ENCODE data around the gene FFAR1.

The FFAR1 gene

GRCh38 chr19:35315883-35316282 is 31.8 kb upstream of the FFAR1 start:
- DNase-seq (ENCODE audit: low read depth), result no peak

GRCh38 chr19:35316560-35316959 is 31.1 kb upstream of the FFAR1 start:
- DNase-seq (ENCODE audit: low read depth), result no peak

GRCh38 chr19:35317464-35318043 is 30.1 kb upstream of the FFAR1 start:
- DNase-seq (ENCODE audit: low read depth), result peak; percentile 40

- peak; percentile 53 for DNase-seq (ENCODE audit: low read depth)
Observed at GRCh38 chr19:35318679-35319448, 28.8 kb upstream of the FFAR1 start.

- no peak for DNase-seq (ENCODE audit: low read depth)
Observed at GRCh38 chr19:35320065-35320713, 27.5 kb upstream of the FFAR1 start.

- no peak for DNase-seq (ENCODE audit: low read depth)
Observed at GRCh38 chr19:35321291-35321690, 26.4 kb upstream of the FFAR1 start.

- DNase-seq (ENCODE audit: low read depth), result no peak
Observed at GRCh38 chr19:35322014-35322413, 25.7 kb upstream of the FFAR1 start.

GRCh38 chr19:35327642-35328041 is 20.1 kb upstream of the FFAR1 start:
- no peak for DNase-seq (ENCODE audit: low read depth)

GRCh38 chr19:35328851-35329285 is 18.8 kb upstream of the FFAR1 start, which contains the start of gene CD22:
CD22 (plus strand) TSS chr19:35329187; CDS start chr19:35332041, 2,854 bp downstream.
- no peak for DNase-seq (ENCODE audit: low read depth)

- DNase-seq (ENCODE audit: low read depth), result no peak
Observed at GRCh38 chr19:35329323-35329722, 18.4 kb upstream of the FFAR1 start.

- no peak for DNase-seq (ENCODE audit: low read depth)
Observed at GRCh38 chr19:35330475-35330874, 17.2 kb upstream of the FFAR1 start.

- no peak for DNase-seq (ENCODE audit: low read depth)
Observed at GRCh38 chr19:35331551-35332214, 16.0 kb upstream of the FFAR1 start.

- DNase-seq (ENCODE audit: low read depth), result no peak
Observed at GRCh38 chr19:35332817-35333216, 14.9 kb upstream of the FFAR1 start.

- DNase-seq (ENCODE audit: low read depth), result no peak
Observed at GRCh38 chr19:35334144-35334753, 13.5 kb upstream of the FFAR1 start.

- DNase-seq (ENCODE audit: low read depth), result no peak
Observed at GRCh38 chr19:35336166-35336955, 11.3 kb upstream of the FFAR1 start.

GRCh38 chr19:35337097-35337983 is 10.4 kb upstream of the FFAR1 start:
- no peak for DNase-seq (ENCODE audit: low read depth)

GRCh38 chr19:35337984-35338296 is 9.8 kb upstream of the FFAR1 start:
- no peak for DNase-seq (ENCODE audit: low read depth)

- DNase-seq (ENCODE audit: low read depth), result no peak
Observed at GRCh38 chr19:35340431-35340830, 7.3 kb upstream of the FFAR1 start.

- DNase-seq (ENCODE audit: low read depth), result no peak
Observed at GRCh38 chr19:35341006-35341405, 6.7 kb upstream of the FFAR1 start.

- DNase-seq (ENCODE audit: low read depth), result no peak
Observed at GRCh38 chr19:35341565-35342225, 6.0 kb upstream of the FFAR1 start.
